Measurements from ENCODE around the gene ZSCAN10.

Gene ZSCAN10

GRCh38 chr16:3133844-3134243 lies 34.8 kb upstream of the ZSCAN10 start:
- no peak for DNase-seq

DNA sequence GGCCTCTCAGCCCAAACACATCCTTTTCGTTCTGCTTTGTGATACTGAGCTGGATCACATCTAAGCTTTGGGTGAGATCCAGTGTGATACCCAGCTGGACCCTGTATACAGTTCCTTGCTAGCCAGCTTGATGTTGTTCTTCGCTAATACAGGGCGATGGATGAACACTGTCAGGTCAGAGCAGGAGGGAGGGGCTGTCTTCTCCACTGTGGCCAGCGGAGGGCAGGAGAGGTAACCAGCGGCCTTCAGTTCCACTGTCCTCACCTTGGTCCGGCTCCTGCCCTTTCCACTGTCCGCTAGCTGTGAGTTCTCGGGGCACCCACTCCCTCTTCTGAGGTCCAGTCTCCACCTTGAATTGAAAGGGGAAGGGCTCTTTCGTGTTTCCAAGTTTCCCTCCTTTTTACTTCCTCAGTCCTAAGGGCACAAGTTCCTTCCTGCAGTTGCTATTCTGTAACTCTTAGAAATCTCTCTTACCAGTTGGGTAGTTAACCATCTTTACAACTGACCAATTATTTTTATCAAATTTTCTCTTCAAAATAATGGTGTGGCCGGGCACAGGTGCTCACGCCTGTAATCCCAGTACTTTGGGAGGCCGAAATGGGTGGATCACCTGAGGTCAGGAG lies 32.8 kb upstream of the ZSCAN10 start:
- DNase-seq: peak; percentile 38

- DNase-seq: peak; percentile 84
These were observed 30.3 kb upstream of the ZSCAN10 start for GRCh38 chr16:3129137-3130131.

DNA sequence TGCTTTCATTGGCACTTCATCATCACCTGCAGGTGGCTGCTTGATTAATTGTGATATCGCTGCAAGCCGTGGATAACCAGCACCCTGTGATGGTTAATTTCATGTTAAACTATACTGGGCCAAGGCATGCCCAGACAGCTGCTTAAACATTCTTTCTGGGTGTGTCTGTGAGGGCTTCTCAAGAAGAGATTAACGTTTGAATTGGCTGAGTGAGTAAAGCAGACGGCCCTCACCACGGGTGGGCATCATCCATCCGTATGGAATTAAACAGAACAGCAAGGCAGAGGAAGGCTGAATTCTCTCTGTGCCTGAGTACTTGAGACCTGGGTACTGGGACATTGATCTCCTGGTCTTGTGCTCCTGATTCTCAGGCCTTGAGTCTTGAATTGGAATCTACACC lies 28.7 kb upstream of the ZSCAN10 start:
- no peak for DNase-seq

DNA sequence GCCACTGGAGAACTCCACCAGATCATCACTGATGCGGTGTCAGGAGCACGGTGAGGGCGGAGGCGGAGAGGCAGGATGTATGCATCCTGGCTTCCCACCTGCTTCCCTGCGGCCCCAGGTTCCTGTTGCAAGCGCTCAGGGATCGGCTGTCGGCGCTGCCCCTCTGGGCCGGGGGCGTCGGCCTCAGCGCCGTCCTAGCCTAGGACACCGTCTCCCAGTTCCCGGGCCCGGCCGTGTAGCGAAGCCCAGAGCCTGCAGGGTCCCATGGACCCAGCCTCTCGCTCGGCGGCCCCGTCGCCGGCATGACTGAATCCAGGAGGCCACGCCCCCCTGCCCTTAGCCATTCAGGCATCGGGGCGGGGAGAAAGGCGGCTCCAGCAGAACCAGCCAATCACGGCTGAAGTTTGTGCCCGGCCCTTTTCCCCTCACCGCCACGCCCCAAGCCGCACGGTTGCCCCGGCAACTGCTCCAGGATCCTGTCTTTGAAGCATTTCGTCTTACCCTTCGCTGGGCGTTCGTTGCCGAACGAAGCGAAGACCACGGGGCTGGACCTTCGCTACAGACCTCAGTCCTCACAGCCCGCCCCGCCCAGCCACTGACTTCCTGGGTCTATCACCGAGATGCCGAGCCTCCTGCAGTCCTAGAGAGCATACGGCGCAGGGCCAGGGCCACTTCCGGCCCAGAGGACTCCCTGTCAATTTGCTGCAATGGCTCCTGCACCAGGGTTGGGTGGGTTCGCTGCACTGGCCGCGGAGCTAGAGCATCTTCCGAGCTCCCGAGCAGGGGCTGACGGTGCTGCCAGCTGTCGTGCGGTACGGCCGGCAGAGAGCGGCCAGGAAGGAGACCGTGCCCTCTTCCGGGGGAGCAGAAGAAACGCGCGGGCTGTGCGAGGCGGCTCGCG lies 25.1 kb upstream of the ZSCAN10 start:
- peak; percentile 98 for DNase-seq

- peak; percentile 15 for DNase-seq
These were observed 24.0 kb upstream of the ZSCAN10 start for GRCh38 chr16:3122926-3123570.

DNA sequence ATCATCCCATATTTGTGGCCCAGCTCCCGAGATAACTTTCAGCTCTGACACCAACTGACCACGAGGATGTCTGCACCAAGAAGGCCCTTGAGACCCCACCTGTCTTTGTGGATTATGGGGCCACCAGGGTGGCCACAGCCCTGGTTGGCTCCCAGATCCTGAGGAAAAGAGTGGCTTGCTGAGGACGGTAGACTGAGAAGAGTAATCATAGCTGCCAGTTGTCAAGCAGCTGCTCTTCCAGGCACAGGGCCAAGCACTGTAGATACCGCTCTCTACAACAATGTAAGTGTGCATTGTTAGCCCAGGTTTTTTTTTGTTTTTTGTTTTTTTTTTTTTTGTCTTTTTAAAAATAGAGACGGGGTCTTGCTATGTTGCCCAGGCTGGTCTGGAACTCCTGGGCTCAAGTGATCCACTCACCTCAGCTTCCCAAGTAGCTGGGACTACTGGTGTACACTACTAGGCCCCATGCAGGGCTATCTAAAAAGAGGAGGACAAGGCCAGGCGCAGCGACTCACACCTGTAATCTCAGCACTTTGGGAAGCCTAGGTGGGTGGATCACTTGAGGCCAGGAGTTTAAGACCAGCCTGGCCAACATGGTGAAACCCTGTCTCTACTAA lies 22.9 kb upstream of the ZSCAN10 start:
- DNase-seq: peak; percentile 71

DNA sequence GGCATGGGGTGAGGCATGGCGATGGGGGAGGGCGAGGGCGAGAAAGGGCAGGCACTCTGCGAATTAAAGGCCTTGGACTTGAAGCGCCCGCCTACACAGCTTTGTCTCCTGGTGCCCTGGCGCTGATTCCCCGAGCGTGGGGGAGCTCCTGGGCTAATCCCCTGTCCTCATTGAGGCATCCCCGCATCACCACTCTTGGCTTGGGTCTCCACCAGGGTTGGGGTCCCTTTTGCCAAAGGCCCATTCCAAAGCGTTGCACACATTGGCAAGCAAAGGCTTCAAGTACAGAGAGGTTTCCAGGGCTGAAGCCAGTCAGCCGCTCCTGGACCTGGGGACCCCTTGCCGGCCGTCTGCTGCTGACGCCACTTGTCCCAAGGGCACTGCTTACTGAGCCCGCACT lies 21.3 kb upstream of the ZSCAN10 start:
- peak; percentile 16 for DNase-seq

DNA sequence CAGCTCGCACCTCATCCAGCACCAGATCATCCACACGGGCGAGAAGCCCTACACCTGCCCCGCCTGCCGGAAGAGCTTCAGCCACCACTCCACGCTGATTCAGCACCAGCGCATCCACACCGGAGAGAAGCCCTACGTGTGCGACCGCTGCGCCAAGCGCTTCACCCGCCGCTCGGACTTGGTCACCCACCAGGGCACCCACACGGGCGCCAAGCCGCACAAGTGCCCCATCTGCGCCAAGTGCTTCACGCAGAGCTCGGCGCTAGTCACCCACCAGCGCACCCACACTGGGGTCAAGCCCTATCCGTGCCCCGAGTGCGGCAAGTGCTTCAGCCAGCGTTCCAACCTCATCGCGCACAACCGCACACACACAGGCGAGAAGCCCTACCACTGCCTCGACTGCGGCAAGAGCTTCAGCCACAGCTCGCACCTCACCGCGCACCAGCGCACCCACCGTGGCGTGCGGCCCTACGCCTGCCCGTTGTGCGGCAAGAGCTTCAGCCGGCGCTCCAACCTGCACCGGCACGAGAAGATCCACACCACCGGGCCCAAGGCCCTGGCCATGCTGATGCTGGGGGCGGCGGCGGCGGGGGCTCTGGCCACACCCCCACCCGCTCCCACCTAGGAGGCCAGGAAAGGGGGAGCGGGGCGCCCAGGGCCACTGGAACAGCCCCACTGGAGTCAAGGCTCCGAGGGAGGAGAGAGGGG lies 20.8 kb upstream of the ZSCAN10 start:
- DNase-seq: peak; percentile 17

DNA sequence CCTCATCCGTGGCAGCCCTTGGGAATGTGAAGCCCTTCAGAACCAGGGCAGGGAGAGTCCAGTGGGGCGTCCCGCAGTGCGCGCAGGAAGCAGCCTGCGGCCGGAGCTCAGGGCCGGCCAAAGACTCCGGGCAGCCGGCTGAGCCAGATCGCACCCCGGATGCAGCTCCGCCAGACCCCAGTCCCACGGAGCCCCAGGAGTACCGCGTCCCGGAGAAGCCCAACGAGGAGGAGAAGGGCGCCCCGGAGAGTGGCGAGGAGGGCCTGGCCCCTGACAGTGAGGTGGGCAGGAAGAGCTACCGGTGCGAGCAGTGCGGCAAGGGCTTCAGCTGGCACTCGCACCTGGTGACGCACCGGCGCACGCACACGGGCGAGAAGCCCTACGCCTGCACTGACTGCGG lies 20.2 kb upstream of the ZSCAN10 start:
- peak; percentile 18 for DNase-seq

GRCh38 chr16:3118846-3119245 lies 19.8 kb upstream of the ZSCAN10 start:
- DNase-seq: peak; percentile 12

GRCh38 chr16:3118204-3118790 lies 19.2 kb upstream of the ZSCAN10 start:
- peak; percentile 13 for DNase-seq

DNA sequence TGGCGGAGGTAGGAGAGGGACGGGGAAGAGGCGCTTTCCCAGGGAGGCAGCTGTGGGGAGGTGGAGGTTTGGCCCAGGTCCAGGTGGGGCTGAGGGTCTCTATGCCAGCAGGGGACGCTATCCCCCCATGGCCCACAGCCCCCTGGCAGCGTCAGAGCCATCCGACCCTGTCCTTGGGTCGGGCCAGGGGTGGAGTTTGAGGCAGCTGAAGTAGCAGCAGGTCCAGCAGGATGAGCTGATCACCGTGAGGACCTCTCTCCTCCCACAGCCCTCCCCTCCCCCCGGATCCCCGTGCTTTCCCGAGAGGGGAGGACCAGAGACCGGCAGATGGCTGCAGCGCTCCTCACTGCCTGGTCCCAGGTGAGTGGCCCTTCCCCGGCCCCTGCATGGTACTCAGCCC lies 16.5 kb upstream of the ZSCAN10 start:
- DNase-seq: no peak

DNA sequence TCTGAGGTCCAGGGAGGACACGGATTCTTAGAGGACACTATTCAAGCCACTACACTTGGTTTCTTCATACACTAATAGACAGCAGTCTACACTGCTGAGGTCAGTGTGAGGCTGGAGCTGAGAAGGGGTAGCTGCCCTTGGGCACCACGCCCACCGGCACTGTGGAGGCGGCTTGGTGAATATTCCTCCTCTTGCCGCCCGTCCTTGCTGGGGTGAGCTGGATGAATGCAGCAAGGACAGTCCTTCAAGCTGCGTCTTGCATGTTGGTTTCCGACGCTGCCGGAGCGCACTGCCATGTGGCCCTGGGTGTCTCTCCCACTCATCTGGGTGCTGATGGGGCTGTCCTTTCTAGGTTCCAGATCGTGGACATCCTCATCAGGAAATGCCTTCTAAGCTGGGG lies 15.9 kb upstream of the ZSCAN10 start:
- no peak for DNase-seq

GRCh38 chr16:3113765-3114479 lies 14.8 kb upstream of the ZSCAN10 start:
- no peak for DNase-seq

DNA sequence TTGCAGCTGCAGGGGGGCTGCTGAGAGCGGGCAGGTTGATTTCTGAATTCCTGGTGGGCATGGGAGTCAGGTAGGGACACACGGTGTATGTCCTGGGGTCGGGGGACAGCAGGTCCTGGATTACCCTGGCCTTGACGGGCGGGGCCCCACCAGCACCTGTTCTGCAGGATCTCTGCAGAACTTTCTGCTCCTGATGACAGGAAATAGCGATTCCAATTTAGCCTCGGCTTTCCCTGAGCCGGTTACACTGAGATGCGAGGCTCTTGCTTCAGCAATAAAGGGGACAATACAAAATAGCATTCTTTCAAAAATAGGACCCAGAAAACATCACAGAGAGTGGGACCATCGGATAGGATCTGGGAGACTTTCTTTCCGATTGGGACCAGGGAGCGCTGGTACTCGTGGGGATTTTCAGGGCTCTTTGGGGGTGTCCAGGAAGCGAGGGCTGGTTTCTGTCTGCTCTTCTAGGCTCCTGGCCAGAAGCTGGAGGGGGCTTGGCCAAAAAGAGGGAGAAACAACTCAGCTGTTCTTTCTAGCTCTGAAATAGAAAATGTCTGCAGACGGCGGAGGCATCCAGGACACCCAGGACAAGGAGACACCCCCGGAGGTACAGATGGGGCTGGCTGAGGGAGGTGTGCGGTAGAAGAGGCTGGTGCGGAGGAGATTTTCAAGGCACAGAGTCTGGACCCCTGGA lies 13.9 kb upstream of the ZSCAN10 start:
- peak; percentile 59 for DNase-seq

DNA sequence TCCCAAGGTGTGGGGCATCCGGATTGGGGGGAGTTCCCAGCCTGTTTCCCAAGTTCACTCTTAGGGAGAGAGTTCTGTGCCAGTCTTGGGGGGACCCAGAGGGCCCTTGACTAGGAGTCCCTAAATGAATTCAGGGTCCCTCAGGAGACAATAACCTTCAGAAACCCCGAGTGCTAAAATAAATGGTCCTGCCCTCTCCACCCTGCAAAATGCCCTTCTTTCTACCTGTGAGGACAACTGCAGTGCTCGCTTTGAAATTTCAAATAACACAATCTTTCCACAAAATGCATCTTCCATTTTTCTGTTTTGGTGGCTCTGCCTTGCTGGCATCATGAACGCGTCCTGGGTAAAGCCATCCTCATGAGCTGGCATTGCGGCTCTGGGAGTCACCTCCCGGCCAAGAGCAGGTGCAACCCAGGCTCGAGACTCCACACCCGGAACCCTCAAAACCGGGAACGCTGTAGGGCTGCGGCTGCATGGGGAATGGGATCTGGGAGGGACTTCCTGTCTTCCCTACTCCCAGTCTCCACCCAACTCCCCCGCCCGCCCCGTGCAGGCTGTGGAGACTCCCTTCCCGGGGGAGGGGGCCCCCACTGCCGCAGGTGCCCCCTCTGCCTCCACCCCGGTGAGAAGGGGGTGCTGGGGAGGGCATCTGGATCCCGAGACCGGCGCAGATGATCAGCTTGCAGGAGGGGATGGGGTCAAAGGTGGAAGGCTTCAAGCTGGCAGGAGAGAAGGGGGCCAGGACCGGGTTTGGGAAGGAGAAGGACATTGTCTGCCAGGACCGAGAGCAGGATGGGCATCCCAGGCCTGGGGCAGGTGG lies 13.2 kb upstream of the ZSCAN10 start, which contains the start of gene ZNF205:
ZNF205 (plus strand) TSS at position 529 of the 823 bp plus-strand sequence. CDS start 845 bp downstream, outside the sequence.
- peak; percentile 82 for DNase-seq

GRCh38 chr16:3106205-3106928 lies 7.3 kb upstream of the ZSCAN10 start:
- peak; percentile 95 for DNase-seq
